Frontal cortex (tissue), 4 donors: ENCODE data around the gene EYA2. TPM values are rescaled to one million over a fixed set of nuclear protein-coding genes. Genes with fewer than 3 reads are reported as not detected.
"Not testable (repeated sequence)": the region's sequence is repeated elsewhere in the genome, so short reads cannot be mapped to it uniquely, and the experiment has no call there.

Source experiments
- DNase-seq, 2 donors: peaks; one replicate each; pipeline ENCODE4 v3.0.0; 2012; ENCODE audit warnings: low spot score in 2 of 2
- FAIRE-seq: peaks from 2 replicates; lab custom pipeline; 2012; peaks lifted over from hg19 to GRCh38; lab: Jason Lieb, UNC
- total RNA-seq: library from RNA; depleted of rRNA; stranded (reverse); fragments of >200 nt; gene quantifications from one replicate; pipeline ENCODE4 v1.2.3, GENCODE V29; 2014
- donor health status: control.
- donor health status: control.
- donor health status: control.

EYA2 gene
- total RNA-seq, 1 donor from 2014 or later = 2.4 TPM

DNA sequence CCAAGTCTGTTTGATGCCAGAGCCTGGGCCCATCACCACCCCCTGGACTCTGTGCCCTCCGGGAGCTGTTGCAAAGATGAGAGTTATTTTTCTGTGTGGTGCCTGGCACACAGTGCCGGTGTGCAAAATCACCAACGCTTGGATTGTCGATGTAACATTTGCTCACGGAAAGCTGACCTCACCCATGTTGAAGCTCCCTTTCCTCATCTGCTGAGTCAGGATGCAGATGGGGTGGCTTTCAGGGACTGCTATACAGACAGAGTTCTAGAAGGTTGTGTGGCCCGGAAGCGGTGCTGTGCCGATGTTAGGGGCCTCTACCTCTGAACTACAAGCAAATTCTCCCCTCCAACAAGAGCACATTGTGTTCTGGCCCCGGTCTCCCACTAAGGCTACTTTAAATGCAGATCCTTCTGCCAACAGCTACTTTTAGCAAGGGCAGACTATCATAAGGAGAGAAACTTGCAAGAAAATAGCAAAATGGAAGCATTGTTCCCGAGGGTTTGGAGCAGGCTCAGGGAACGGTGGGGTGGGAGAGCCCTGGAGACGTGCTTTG lies 34.0 kb downstream of the EYA2 start:
- DNase-seq = peak in 1 of 2 donors; percentile 8
- no peak for FAIRE-seq

DNA sequence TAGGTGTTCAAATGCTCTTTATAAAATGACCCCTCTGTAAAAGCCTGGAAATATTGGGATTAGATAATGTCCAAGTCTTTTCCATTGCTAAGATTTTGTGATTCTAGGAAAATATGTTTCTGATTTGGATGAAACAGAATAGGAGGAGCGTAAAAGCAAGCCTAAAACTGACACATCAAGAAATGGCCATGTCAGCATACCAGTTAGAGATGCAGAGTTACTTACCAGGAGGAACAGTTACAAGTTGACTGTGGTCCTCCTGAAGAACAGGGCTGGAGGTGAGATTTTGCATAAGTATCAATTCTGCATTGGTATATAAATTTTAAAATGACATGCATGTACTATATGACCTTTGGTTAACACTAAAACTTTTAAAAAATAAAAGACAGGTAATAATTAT lies 35.3 kb downstream of the EYA2 start:
- DNase-seq (no peak), FAIRE-seq (no peak)

DNA sequence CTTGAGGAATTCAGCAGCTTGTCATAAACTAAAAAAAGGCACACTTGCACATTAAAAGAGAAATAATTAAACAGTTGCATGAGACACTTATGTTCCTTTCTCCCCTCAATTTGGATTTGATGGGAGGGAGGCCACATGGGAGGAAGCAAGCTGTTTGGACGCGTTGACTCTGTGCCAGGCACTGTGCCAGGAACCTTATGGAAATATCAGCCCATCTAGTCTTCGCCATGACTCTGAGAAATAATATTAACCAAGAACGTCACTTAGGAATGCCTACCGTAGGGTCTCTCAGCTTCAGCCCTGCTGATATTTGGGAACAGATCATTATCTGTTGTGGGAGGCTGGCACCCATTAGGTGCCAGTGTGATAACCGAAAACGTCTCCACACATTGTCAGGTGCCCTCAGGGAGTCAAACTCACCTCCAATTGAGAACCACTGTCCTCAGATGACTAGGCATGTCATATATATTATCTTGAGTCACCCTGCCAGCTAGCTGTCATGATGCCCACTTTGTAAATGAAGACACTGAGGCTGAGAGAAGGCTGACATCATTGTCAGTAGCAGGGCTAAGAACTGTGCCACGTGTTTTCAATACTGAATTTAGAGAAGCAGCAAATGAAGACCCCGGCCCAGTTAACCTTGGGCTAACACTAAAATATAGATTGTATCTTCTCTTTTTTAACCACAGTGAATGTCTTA lies 36.1 kb downstream of the EYA2 start:
- DNase-seq (no peak), FAIRE-seq (no peak)

- DNase-seq (no peak), FAIRE-seq (no peak)
Observed at GRCh38 chr20:46931699-46932098, 37.1 kb downstream of the EYA2 start.

GRCh38 chr20:46932439-46932838 lies 37.8 kb downstream of the EYA2 start:
- not testable (repeated sequence) for DNase-seq, FAIRE-seq

- DNase-seq (no peak), FAIRE-seq (no peak)
Observed at GRCh38 chr20:46933150-46933549, 38.5 kb downstream of the EYA2 start.

DNA sequence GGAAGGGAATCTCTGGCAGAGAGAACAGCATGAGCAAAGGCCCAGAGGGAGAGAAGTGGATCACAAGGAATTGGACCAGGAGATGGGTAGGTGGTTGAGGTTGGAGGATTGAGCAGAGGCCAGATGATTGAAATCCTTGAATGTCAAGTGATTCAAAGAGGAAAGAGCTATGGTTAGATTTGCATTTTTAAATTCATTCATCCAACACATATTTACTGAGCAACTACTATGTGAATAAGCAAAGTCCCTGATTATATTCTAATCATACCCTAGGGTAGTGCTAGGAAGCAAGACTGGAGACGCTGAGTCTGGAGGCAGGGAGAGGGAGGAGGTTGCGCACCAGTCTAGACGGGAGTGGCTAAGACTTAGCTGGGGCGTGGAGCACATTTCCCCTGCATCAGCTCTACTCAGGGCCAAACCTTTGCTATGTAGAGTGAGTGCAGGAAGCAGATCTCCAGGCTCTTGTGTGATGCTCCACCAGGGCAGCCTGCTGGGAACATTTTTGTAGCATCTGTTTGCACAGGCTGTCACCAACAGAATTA lies 40.2 kb downstream of the EYA2 start:
- DNase-seq = no peak
- FAIRE-seq = no peak

DNA sequence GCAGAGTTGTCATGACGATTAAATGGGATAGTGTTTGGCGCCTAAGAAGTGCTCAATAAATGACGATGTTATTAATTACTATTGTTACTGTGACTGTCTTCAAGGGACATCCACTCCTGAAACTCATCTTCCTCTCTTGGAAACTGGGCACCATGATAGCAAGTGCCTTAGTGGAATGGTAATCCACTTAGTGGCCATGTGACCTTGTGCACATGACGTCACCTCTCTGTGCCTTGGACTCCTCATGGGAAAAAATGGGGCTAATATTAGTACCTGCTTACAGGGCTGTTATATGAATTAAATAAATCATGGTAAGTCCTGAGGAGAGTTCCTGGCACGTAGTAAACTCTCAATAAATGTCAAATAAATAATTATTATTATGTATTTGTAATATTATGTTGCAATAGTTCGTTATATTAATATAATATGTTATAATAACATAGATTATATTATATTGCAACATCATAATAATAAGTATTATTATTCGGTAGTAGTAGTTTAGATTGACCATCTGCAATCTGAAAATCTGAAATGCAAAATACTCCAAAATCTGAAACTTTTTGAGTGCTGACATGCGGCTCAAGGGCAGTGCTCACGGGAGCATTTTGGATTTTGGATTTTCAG lies 40.9 kb downstream of the EYA2 start:
- FAIRE-seq (no peak), DNase-seq (no peak)

GRCh38 chr20:46936415-46937156 lies 41.9 kb downstream of the EYA2 start:
- FAIRE-seq = no peak
- DNase-seq = no peak

GRCh38 chr20:46937157-46937523 lies 42.5 kb downstream of the EYA2 start:
- DNase-seq = no peak
- no peak for FAIRE-seq

DNA sequence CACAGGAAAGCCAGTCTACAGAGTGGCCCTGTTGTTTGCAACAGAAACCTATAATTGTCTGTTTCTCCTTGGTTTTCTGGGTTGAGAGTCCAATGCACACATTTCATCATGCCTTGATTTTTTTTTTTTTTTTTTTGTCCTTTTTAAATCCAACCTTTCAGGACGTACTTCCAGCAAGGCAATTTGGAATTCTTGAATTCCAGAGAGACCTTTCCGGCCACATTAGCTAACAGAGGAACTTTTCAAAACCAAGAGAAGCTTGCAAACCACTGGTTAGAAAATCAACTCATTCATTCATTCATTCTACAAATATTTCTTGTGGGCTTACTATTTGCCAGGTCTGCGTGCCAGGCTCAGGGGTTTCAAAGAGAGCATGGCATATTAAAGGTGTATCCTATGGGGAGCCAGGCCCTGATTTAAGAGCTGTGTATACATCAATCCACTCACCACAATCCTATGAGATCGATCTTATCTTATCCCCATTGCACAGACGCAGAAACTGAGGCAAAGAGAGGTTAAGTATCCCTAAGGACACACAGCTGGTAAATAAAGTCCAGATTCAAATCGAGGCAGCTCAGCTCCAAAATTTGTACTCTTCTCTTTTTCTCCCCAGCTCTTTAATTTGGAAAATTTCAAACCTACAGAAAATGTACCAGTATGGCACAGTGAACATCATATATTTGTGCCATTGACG lies 43.0 kb downstream of the EYA2 start:
- DNase-seq (no peak), FAIRE-seq (no peak)

DNA sequence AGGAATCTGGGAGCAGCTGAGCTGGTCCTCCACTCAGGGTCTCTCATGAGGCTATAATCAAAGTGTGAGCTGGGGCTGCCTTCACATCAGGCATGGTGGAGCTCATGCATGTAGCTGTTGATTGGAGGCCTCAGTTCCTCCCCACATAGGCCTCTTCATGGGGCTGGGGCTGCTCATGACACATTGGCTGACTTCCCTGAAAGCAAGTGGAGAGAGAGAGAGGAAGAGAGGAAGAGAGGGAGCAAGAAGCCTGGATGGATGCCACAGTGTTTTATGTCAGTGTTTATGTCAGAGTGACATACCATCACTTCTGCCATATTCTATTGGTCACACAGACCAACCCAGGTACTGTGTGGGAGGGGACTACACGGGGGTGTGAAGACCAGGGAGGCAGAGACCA lies 43.8 kb downstream of the EYA2 start:
- DNase-seq (no peak), FAIRE-seq (no peak)

DNA sequence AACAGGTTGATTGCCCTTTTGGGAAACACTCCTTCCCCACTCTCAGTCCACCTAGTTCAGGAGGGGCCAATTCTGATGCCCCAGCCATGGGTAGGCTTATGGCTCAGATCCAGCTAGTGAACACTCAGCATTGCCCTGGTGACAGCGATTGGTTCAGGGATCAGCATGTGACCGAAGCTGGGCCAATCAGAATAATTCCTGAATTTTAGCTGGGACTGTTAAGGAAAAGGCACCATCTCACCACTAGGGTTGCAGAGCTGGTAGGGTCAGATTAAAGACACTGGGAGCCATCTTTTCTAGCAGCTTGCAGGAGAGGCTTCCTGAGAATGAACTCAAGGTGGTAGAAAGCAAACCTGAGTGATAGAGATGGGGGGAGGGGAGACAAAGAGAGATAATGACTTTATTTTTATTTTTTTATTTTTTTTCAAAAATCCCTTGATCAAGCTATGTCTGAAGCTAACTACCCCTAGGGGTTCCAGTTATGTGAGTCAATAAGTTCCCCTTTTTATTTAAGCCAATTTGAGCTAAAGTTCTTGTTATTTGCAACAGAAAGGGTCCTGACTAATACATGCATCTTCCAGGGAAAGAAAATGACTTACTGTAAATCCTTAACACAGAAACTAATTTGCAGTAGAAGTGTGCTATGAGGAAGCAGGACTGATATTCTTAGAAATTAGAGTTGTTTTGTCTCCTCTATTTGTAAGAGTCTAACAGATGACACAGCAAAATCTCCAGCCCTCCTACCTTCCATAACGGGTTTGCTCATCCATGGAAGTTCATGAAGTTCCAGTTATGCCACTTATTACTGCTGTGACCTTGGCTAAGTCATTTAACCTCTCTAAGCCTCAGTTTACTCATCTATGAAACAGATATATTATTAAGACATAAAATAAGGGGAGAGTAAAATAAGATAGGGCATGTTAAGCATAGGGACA lies 44.7 kb downstream of the EYA2 start:
- no peak for DNase-seq
- no peak for FAIRE-seq

- no peak for FAIRE-seq
Observed at GRCh38 chr20:46940616-46941015, 46.0 kb downstream of the EYA2 start.

GRCh38 chr20:46941404-46941803 lies 46.8 kb downstream of the EYA2 start:
- FAIRE-seq = no peak

More at GRCh38 chr20:46940616-46941015, 46.0 kb downstream of the EYA2 start:
- DNase-seq = no peak

GRCh38 chr20:46943861-46944591 lies 49.4 kb downstream of the EYA2 start:
- DNase-seq = no peak
- FAIRE-seq = no peak

More at GRCh38 chr20:46941404-46941803, 46.8 kb downstream of the EYA2 start:
- no peak for DNase-seq

DNA sequence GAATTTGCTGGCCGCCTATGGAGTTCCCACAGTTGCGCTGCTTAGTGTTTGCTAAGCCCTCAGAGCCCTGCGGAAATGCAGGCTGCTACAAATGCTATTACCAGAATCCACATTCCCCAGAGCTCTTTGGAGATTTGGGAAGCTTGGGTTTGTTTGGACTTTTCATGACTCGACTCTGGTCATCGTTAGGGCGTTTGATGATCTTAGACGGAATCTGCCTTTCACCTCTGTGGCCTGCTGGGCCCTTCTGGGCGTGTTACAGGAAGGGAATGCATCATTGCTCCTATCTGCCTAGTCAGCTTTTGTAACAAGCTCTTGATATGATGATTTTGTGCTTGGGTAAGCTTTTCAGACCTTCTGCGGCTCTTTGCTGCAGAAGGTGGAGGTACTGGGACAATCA lies 50.8 kb downstream of the EYA2 start:
- FAIRE-seq (no peak), DNase-seq (no peak)

GRCh38 chr20:46946181-46946624 lies 51.6 kb downstream of the EYA2 start:
- FAIRE-seq (no peak), DNase-seq (no peak)
